NCI-H128 (cell line): ENCODE data around the gene GRK4.

Experiments
- DNase-seq: peaks from one replicate; lab custom pipeline; 2025; ENCODE audit not compliant: unreplicated experiment; lab: John Stamatoyannopoulos, UW

The GRK4 gene

GRCh38 chr4:3010998-3011397 is 47.6 kb downstream of the GRK4 start:
- no peak for DNase-seq

GRCh38 chr4:3011456-3012220 is 48.3 kb downstream of the GRK4 start:
- DNase-seq: no peak

GRCh38 chr4:3013323-3013722 is 50.0 kb downstream of the GRK4 start:
- DNase-seq: no peak

- DNase-seq: no peak
These were observed 50.5 kb downstream of the GRK4 start for GRCh38 chr4:3013839-3014350.

GRCh38 chr4:3016961-3017360 is 53.6 kb downstream of the GRK4 start:
- DNase-seq: no peak

- no peak for DNase-seq
These were observed 54.1 kb downstream of the GRK4 start for GRCh38 chr4:3017504-3017903.

GRCh38 chr4:3019145-3019846 is 55.9 kb downstream of the GRK4 start:
- DNase-seq: no peak

GRCh38 chr4:3021127-3021526 is 57.8 kb downstream of the GRK4 start:
- no peak for DNase-seq

GRCh38 chr4:3021627-3022026 is 58.3 kb downstream of the GRK4 start:
- no peak for DNase-seq

- no peak for DNase-seq
These were observed 58.7 kb downstream of the GRK4 start for GRCh38 chr4:3022112-3022511.

- DNase-seq: no peak
These were observed 59.3 kb downstream of the GRK4 start for GRCh38 chr4:3022651-3023050.

- DNase-seq: no peak
These were observed 62.5 kb downstream of the GRK4 start for GRCh38 chr4:3025881-3026280.

- no peak for DNase-seq
These were observed 63.2 kb downstream of the GRK4 start for GRCh38 chr4:3026540-3026939.

- no peak for DNase-seq
These were observed 66.1 kb downstream of the GRK4 start for GRCh38 chr4:3029464-3029863.

GRCh38 chr4:3030566-3031356 is 67.4 kb downstream of the GRK4 start:
- no peak for DNase-seq

GRCh38 chr4:3031357-3032082 is 68.1 kb downstream of the GRK4 start:
- DNase-seq: no peak

GRCh38 chr4:3034231-3034630 is 70.9 kb downstream of the GRK4 start:
- no peak for DNase-seq

GRCh38 chr4:3035249-3035648 is 71.9 kb downstream of the GRK4 start:
- DNase-seq: no peak

- no peak for DNase-seq
These were observed 72.3 kb downstream of the GRK4 start for GRCh38 chr4:3035674-3036073.

GRCh38 chr4:3036131-3036952 is 73.0 kb downstream of the GRK4 start:
- no peak for DNase-seq
